Loucy (cell line): Measurements from ENCODE around the gene BBX.

Experiments used
- CTCF ChIP-seq: fragments of 200-600 bp; sonication (generic); conservative IDR thresholded peaks from 2 replicates; pipeline ENCODE4 v1.5.1; 2014; ENCODE audit warnings: mild to moderate bottlenecking, antibody characterized with exemption, low read length
- EZH2phosphoT487 ChIP-seq: fragments of 200-600 bp; IDR thresholded peaks from 2 replicates; pipeline ENCODE4 v1.6.1; 2018; ENCODE audit warnings: antibody characterized with exemption, mild to moderate bottlenecking, moderate library complexity, borderline replicate concordance

- TF ChIP-seq CTCF (no peak), EZH2phosphoT487 (no peak)
These were observed 296.9 kb downstream of the BBX start for GRCh38 chr3:107819656-107820055.
